ENCODE data around the gene POLR2M. TPM values are rescaled to one million over a fixed set of nuclear protein-coding genes. Genes with fewer than 3 reads are reported as not detected.

Gene POLR2M
- total and polyA plus RNA-seq, 4 donors: 7.8 to 230 (median 43.6) TPM

DNA sequence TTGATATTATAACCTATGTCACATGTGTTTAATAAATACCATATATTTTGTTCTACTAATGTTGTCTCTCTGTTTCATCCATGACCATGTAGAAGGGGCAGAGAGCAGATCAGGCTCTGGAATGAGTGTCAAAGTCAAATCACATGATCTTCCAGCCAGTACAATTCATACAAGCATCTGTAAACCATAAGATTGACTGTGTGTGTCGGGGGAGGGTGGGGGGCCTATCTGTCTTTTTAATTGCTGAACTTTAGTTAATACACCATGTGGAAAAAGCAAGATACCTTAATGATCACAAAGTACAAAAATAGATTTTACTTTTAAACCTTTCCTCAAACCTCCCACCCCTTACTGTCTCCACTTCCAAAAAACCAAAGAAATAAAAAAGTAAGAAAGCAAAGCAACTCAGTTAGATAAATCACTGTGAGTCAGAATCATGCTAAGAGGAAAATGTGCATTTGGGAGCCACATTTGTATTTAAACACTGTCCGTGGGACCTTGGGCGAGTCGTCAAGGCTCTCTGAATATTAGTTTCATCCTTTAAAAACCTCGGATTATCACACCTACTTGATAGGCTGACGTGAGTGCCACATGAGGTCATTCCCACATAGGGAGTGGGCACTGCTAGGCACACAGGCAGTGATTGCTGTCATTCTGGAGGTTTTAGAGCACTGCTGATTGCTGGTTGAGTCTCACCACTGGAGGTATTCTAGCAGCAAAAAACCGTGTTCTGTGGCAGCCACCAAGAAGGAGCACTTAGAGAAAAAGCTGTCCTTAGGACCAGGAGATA, 21.0 kb upstream of the POLR2M start (continued):
- TF ChIP-seq FOXA1 (IDR thresholded peaks at IDR 0.05): no peak

DNA sequence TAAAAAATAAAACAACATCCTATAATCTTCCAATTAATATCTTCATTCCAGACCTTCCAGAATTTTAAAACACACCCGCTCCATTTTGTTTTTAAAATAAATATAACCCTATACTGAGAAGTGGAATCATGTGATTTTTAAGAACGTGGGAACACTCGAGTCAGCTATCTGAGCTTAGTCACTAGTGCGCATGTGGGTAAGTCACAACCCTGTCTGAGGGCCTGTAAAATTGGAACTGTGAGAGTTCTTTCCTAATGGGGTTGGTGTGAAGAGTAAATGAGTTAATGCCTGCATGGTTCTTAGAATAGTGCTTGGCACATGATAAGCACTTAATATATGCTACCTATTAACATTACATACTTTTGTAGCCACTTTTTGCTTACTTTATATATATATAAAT, 19.9 kb upstream of the POLR2M start:
- WGBS: 89% methylated on average over 4 of the region's 4 CpGs
- no peak overlapping the region for H3K27ac ChIP-seq (ENCODE audit: low read depth in 1 of 2, low read length in 2 of 2)
- TF ChIP-seq, protein P1, sequence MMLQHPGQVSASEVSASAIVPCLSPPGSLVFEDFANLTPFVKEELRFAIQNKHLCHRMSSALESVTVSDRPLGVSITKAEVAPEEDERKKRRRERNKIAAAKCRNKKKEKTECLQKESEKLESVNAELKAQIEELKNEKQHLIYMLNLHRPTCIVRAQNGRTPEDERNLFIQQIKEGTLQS (IDR thresholded peaks at IDR 0.05): no peak
- no peak for TF ChIP-seq JUND (IDR thresholded peaks at IDR 0.05)
- no peak for TF ChIP-seq FOXA2 (IDR thresholded peaks at IDR 0.05)
- TF ChIP-seq TAF1 (conservative IDR thresholded peaks at IDR 0.05): no peak
- TF ChIP-seq EGR1 (IDR thresholded peaks at IDR 0.05; ENCODE audit: low read depth in 2 of 2): no peak
- TF ChIP-seq, protein P2, sequence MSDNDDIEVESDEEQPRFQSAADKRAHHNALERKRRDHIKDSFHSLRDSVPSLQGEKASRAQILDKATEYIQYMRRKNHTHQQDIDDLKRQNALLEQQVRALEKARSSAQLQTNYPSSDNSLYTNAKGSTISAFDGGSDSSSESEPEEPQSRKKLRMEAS (IDR thresholded peaks at IDR 0.05): no peak

DNA sequence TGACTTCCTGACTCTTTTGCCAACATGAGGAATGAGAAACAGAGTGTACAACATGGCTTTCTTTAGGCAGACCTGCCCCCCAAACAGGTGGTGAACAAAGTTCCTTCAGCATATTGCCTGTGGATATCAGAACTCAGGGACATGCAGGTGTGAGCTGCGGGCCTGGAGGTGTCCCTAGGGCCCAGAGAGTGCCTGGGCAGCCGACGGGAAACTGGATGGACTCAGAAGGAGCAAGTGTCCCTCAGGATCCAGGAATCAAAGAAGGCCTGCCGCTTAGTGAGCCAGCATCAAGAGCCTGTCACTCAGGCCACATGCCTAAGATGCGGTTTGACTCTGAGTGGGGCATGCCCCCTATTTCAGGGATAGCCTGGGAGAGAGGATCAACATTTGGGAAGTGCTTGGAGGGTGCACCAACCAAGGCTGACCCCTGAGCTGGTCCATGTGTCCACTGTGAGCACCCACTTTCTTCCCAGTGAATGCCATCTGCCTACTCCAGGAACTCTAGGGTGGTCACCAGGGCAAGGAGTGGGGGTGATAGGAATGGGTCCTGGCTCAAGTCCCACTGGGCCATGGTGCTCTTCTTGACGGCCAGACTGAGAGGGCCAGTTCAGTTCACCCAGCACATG, 16.1 kb upstream of the POLR2M start:
- no peaks in the 10 kb centered on the region for H3K4me1 ChIP-seq (ENCODE audit: control insufficient read depth in 4 of 4, insufficient read depth in 4 of 4, low read length in 3 of 4)
- TF ChIP-seq, protein P1 (IDR thresholded peaks at IDR 0.05): no peak
- TF ChIP-seq, protein P3, sequence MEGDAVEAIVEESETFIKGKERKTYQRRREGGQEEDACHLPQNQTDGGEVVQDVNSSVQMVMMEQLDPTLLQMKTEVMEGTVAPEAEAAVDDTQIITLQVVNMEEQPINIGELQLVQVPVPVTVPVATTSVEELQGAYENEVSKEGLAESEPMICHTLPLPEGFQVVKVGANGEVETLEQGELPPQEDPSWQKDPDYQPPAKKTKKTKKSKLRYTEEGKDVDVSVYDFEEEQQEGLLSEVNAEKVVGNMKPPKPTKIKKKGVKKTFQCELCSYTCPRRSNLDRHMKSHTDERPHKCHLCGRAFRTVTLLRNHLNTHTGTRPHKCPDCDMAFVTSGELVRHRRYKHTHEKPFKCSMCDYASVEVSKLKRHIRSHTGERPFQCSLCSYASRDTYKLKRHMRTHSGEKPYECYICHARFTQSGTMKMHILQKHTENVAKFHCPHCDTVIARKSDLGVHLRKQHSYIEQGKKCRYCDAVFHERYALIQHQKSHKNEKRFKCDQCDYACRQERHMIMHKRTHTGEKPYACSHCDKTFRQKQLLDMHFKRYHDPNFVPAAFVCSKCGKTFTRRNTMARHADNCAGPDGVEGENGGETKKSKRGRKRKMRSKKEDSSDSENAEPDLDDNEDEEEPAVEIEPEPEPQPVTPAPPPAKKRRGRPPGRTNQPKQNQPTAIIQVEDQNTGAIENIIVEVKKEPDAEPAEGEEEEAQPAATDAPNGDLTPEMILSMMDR (IDR thresholded peaks at IDR 0.05; ENCODE audit: low read depth, low read length, missing input control): no peak
- TF ChIP-seq, protein P2 (IDR thresholded peaks at IDR 0.05): no peak
- H3K27me3 ChIP-seq (ENCODE audit: control insufficient read depth in 4 of 4, insufficient read depth in 4 of 4, low read length in 3 of 4): no peaks in the 10 kb centered on the region
- H3K36me3 ChIP-seq (ENCODE audit: control insufficient read depth in 4 of 4, insufficient read depth in 3 of 4, low read depth in 1 of 4, low read length in 3 of 4): no peaks in the 10 kb centered on the region
- no peak overlapping the region for H3K9ac ChIP-seq (ENCODE audit: low read depth in 1 of 2, low read length in 2 of 2)
- H3K4me3 ChIP-seq (ENCODE audit: low read depth in 1 of 3, low read length in 3 of 3): no peak overlapping the region
- no peaks in the 10 kb centered on the region for H3K9me3 ChIP-seq (ENCODE audit: control insufficient read depth in 4 of 4, low read length in 3 of 4)
- 90% methylated on average over 6 of the region's 6 CpGs for WGBS
- H3K27ac ChIP-seq (ENCODE audit: low read depth in 1 of 2, low read length in 2 of 2): no peak overlapping the region
- no peak for DNase-seq (ENCODE audit: low spot score)

More for the DNA sequence above, 19.9 kb upstream of the POLR2M start:
- H3K27me3 ChIP-seq (ENCODE audit: control insufficient read depth in 4 of 4, insufficient read depth in 4 of 4, low read length in 3 of 4): no peaks in the 10 kb centered on the region
- no peaks in the 10 kb centered on the region for H3K9me3 ChIP-seq (ENCODE audit: control insufficient read depth in 4 of 4, low read length in 3 of 4)
- no peaks in the 10 kb centered on the region for H3K36me3 ChIP-seq (ENCODE audit: control insufficient read depth in 4 of 4, insufficient read depth in 3 of 4, low read depth in 1 of 4, low read length in 3 of 4)
- H3K4me3 ChIP-seq (ENCODE audit: low read depth in 1 of 3, low read length in 3 of 3): no peak overlapping the region
- no peak for DNase-seq (ENCODE audit: low spot score)
- H3K9ac ChIP-seq (ENCODE audit: low read depth in 1 of 2, low read length in 2 of 2): no peak overlapping the region
- H3K4me1 ChIP-seq (ENCODE audit: control insufficient read depth in 4 of 4, insufficient read depth in 4 of 4, low read length in 3 of 4): no peaks in the 10 kb centered on the region

DNA sequence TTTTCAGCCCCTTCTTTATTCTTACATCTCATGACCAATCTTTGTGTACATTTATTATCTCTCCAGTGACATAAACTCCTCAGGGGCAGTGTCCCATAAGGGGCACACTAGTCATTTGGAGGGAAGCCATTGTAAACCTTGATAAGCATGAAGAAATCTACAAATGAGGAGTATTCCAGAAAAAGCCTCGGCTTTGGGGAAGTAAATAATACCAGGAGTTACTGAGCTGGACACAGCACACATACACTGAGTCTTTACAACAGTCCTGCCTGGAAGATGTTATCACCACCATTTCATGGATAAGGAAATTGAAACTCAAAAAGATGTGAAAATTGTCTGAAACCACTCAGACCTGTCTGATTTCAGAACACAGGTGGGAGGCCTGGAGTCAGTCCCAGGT, 15.4 kb upstream of the POLR2M start:
- Histone ChIP-seq H3K4me1 (ENCODE audit: control insufficient read depth in 4 of 4, insufficient read depth in 4 of 4, low read length in 3 of 4) (no peaks in the 10 kb centered on the region), H3K27me3 (ENCODE audit: control insufficient read depth in 4 of 4, insufficient read depth in 4 of 4, low read length in 3 of 4) (no peaks in the 10 kb centered on the region), H3K27ac (ENCODE audit: low read depth in 1 of 2, low read length in 2 of 2) (no peak overlapping the region), H3K9ac (ENCODE audit: low read depth in 1 of 2, low read length in 2 of 2) (no peak overlapping the region), H3K9me3 (ENCODE audit: control insufficient read depth in 4 of 4, low read length in 3 of 4) (no peaks in the 10 kb centered on the region), H3K4me3 (ENCODE audit: low read depth in 1 of 3, low read length in 3 of 3) (no peak overlapping the region), H3K36me3 (ENCODE audit: control insufficient read depth in 4 of 4, insufficient read depth in 3 of 4, low read depth in 1 of 4, low read length in 3 of 4) (no peaks in the 10 kb centered on the region)
- DNase-seq (ENCODE audit: low spot score): no peak
- TF ChIP-seq HNF4A (conservative IDR thresholded peaks at IDR 0.05) (no peak), NR2F2 (IDR thresholded peaks at IDR 0.05) (no peak), RXRA (IDR thresholded peaks at IDR 0.05) (no peak)
- TF ChIP-seq, protein P1 (IDR thresholded peaks at IDR 0.05): no peak
- 18% methylated on average over 1 of the region's 1 CpG for WGBS
